Hepatocyte (in vitro differentiated cells): Measurements from ENCODE around the gene RUNX3.

ENCODE experiments used
- CTCF ChIP-seq: fragments of 200-600 bp; sonication (generic); IDR thresholded peaks from 2 replicates; pipeline ENCODE4 v1.5.1; 2016; ENCODE audit warnings: antibody characterized with exemption, mild to moderate bottlenecking; ENCODE audit not compliant: poor library complexity
- EZH2 ChIP-seq: fragments of 200-600 bp; sonication (generic); IDR thresholded peaks from 2 replicates; pipeline ENCODE4 v1.6.1; 2016; ENCODE audit warnings: antibody characterized with exemption, mild to moderate bottlenecking, borderline replicate concordance
- EZH2phosphoT487 ChIP-seq: fragments of 200-600 bp; sonication (generic); IDR thresholded peaks from one replicate; pipeline ENCODE4 v1.6.1; 2018; ENCODE audit warnings: antibody characterized with exemption, mild to moderate bottlenecking, low read depth, moderate library complexity; ENCODE audit not compliant: unreplicated experiment, severe bottlenecking

- TF ChIP-seq CTCF: no peak
- TF ChIP-seq EZH2: no peak
- no peak for TF ChIP-seq EZH2phosphoT487
Observed at GRCh38 chr1:24888061-24888970, 41.8 kb downstream of the RUNX3 start.
